ENCODE results near the gene GARIN5B.

GARIN5B gene

GRCh38 chr19:55377356-55378131 is 14.5 kb upstream of the GARIN5B start:
- H3K4me1 ChIP-seq (ENCODE audit: control insufficient read depth, insufficient read depth, low read length), result peaks cover 15% of the 10 kb centered on the region
- WGBS (ENCODE audit: insufficient coverage, insufficient read length), result no CpG with 5 or more reads among the region's 43 CpGs
- H3K27me3 ChIP-seq (ENCODE audit: control insufficient read depth, insufficient read depth, low read length), result no peaks in the 10 kb centered on the region
- no peak for DNase-seq (ENCODE audit: low read depth, low spot score)
- peak overlapping the region; percentile 4; the same call in 1 of the 2 replicates for H3K4me3 ChIP-seq (ENCODE audit: low read length)
- H3K27ac ChIP-seq (ENCODE audit: low read length), result no peak overlapping the region
- H3K36me3 ChIP-seq (ENCODE audit: control insufficient read depth, insufficient read depth, low read length), result no peaks in the 10 kb centered on the region
- H3K9me3 ChIP-seq (ENCODE audit: control insufficient read depth, insufficient read depth, low read length), result no peaks in the 10 kb centered on the region

DNA sequence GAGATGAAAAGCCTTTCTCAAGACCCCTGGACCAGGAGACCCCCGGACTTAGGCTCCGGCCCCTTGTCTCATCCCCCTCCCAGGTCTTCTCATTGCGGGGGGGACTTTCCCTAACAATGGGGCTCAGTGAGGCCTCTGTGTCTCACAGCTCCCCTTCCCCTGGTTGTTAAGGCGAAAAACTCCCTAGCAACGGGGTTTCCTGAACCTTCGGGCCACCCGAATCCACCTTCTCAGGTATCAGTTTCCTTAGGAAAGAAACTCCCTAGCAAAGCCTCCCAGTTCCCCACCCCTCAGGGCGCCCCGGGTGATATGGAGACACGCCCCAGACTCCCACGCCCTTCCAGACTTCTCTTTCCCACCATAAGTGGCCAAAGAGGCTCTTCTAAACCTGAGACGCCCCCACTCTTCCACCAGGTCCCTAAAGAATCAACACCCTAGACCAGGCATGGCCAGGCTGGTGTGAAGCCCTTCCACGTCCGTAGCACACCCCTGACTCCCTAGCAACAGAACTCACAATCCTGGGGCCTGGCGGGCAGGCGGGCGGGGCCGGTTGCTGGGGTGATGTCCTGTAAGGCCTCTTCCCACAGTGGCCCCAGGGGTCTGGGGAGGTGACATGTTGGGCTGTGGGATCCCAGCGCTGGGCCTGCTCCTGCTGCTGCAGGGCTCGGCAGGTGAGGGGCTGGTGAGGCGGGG is 13.3 kb upstream of the GARIN5B start, which contains the start of gene TMEM190:
Gene TMEM190 (plus strand): TSS at position 586 of the 693 bp plus-strand sequence. CDS start 28 bp downstream, at position 614.
- Histone ChIP-seq H3K27me3 (ENCODE audit: control insufficient read depth, insufficient read depth, low read length) (peaks cover 4% of the 10 kb centered on the region; the same call in 1 of the 2 replicates), H3K4me1 (ENCODE audit: control insufficient read depth, insufficient read depth, low read length) (peaks cover 15% of the 10 kb centered on the region), H3K27ac (ENCODE audit: low read length) (no peak within 1 kb of the TSS), H3K4me3 (ENCODE audit: low read length) (peak within 1 kb of the TSS; percentile 4; the same call in 1 of the 2 replicates), H3K36me3 (ENCODE audit: control insufficient read depth, insufficient read depth, low read length) (no peaks in the 10 kb centered on the region), H3K9me3 (ENCODE audit: control insufficient read depth, insufficient read depth, low read length) (no peaks in the 10 kb centered on the region)
- DNase-seq (ENCODE audit: low read depth, low spot score), result no peak
- WGBS (ENCODE audit: insufficient coverage, insufficient read length), result no CpG with 5 or more reads among the region's 21 CpGs

- no peak for DNase-seq (ENCODE audit: low read depth, low spot score)
- Histone ChIP-seq H3K27ac (ENCODE audit: low read length) (no peak overlapping the region), H3K36me3 (ENCODE audit: control insufficient read depth, insufficient read depth, low read length) (no peaks in the 10 kb centered on the region), H3K9me3 (ENCODE audit: control insufficient read depth, insufficient read depth, low read length) (no peaks in the 10 kb centered on the region), H3K4me1 (ENCODE audit: control insufficient read depth, insufficient read depth, low read length) (peaks cover 15% of the 10 kb centered on the region), H3K27me3 (ENCODE audit: control insufficient read depth, insufficient read depth, low read length) (peaks cover 12% of the 10 kb centered on the region; the same call in 1 of the 2 replicates), H3K4me3 (ENCODE audit: low read length) (no peak overlapping the region)
- WGBS (ENCODE audit: insufficient coverage, insufficient read length), result no CpG with 5 or more reads among the region's 31 CpGs
These were observed 11.1 kb upstream of the GARIN5B start for GRCh38 chr19:55373993-55374757.

DNA sequence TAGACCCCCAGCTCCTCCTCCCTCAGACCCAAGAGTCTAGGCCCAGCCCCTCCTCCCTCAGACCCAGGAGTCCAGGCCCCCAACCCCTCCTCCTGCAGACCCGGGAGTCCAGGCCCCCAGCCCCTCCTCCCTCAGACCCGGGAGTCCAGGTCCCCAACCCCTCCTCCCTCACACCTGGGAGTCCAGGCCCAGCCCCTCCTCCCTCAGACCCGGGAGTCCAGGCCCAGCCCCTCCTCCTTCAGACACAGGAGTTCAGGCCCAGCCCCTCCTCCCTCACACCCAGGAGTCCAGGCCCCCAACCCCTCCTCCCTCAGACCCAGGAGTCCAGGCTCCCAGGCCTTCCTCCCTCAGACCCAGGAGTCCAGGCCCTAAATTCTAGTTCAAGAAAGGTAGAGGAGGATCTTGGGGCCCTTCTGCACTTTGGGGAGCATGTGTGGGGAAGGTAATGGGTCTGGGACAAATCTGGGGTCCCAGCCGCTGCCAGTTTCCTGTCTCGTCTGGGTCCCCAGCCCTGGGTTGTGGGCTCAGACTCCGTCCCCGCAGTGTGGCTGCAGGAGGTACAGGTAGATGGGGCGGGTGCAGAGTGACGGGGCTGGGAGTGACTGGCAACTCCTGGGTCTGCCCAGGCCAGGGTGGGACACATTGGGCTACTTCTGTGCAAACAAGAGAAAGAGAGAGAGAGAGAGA is 10.4 kb upstream of the GARIN5B start:
- H3K27me3 ChIP-seq (ENCODE audit: control insufficient read depth, insufficient read depth, low read length), result peaks cover 12% of the 10 kb centered on the region; the same call in 1 of the 2 replicates
- H3K4me3 ChIP-seq (ENCODE audit: low read length), result no peak overlapping the region
- H3K36me3 ChIP-seq (ENCODE audit: control insufficient read depth, insufficient read depth, low read length), result no peaks in the 10 kb centered on the region
- H3K9me3 ChIP-seq (ENCODE audit: control insufficient read depth, insufficient read depth, low read length), result no peaks in the 10 kb centered on the region
- no peak for DNase-seq (ENCODE audit: low read depth, low spot score)
- WGBS (ENCODE audit: insufficient coverage, insufficient read length), result no CpG with 5 or more reads among the region's 9 CpGs
- no peak overlapping the region for H3K27ac ChIP-seq (ENCODE audit: low read length)
- H3K4me1 ChIP-seq (ENCODE audit: control insufficient read depth, insufficient read depth, low read length), result peaks cover 15% of the 10 kb centered on the region

DNA sequence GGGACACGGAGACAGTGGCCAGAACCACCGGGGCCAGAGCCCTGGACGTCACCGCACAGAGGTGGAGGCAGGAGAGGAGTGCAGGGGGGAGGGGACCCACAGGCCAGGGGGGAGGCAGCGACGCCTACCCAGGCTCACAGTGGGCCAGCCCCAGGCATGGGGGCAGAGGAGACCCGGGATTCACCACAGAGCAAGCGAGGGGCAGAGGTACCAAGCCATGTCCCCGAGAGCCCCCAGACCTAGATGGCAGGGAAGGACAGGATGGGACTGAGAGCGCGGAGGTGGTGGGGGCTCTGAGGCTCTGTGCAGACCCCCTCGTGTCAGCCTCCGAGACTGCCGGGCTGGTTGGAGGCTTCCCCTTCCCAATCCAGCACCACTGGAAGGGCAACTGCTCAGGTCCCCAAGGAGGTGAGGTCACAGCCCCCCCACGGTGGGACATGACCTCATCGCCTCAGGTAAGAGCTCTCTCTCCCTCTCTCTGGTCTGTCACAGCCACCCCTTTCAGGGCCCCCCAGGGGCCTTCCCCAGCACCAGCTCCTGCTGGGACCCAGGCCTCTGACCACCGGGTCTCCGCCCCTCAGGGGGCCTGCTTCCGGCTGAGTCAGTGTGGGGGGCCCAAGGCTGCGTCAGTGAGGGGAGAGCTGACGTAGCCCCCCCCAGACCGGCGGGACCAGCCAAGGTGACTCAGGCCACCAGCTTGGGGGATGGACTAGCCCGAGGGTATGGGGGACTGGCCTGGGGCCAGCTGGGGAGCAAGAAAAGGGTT is 9.4 kb upstream of the GARIN5B start:
- peaks cover 14% of the 10 kb centered on the region for H3K4me1 ChIP-seq (ENCODE audit: control insufficient read depth, insufficient read depth, low read length)
- no peaks in the 10 kb centered on the region for H3K9me3 ChIP-seq (ENCODE audit: control insufficient read depth, insufficient read depth, low read length)
- peaks cover 14% of the 10 kb centered on the region; the same call in 1 of the 2 replicates for H3K27me3 ChIP-seq (ENCODE audit: control insufficient read depth, insufficient read depth, low read length)
- no peak for DNase-seq (ENCODE audit: low read depth, low spot score)
- H3K27ac ChIP-seq (ENCODE audit: low read length), result no peak overlapping the region
- no CpG with 5 or more reads among the region's 24 CpGs for WGBS (ENCODE audit: insufficient coverage, insufficient read length)
- H3K36me3 ChIP-seq (ENCODE audit: control insufficient read depth, insufficient read depth, low read length), result no peaks in the 10 kb centered on the region
- no peak overlapping the region for H3K4me3 ChIP-seq (ENCODE audit: low read length)

- DNase-seq (ENCODE audit: low read depth, low spot score), result no peak
- Histone ChIP-seq H3K27me3 (ENCODE audit: control insufficient read depth, insufficient read depth, low read length) (peaks cover 14% of the 10 kb centered on the region; the same call in 1 of the 2 replicates), H3K9me3 (ENCODE audit: control insufficient read depth, insufficient read depth, low read length) (no peaks in the 10 kb centered on the region), H3K27ac (ENCODE audit: low read length) (no peak within 1 kb of the TSS), H3K4me1 (ENCODE audit: control insufficient read depth, insufficient read depth, low read length) (peaks cover 10% of the 10 kb centered on the region), H3K36me3 (ENCODE audit: control insufficient read depth, insufficient read depth, low read length) (no peaks in the 10 kb centered on the region), H3K4me3 (ENCODE audit: low read length) (peak within 1 kb of the TSS; percentile 46; the same call in 1 of the 2 replicates)
- no CpG with 5 or more reads among the region's 32 CpGs for WGBS (ENCODE audit: insufficient coverage, insufficient read length)
These were observed 7.4 kb upstream of the GARIN5B start, which contains the start of gene IL11 for GRCh38 chr19:55370305-55370988. TSS of gene IL11 (minus strand) at chr19:55370463. CDS start at chr19:55370310, 153 bp downstream.

- Histone ChIP-seq H3K9me3 (ENCODE audit: control insufficient read depth, insufficient read depth, low read length) (no peaks in the 10 kb centered on the region), H3K27me3 (ENCODE audit: control insufficient read depth, insufficient read depth, low read length) (peaks cover 14% of the 10 kb centered on the region; the same call in 1 of the 2 replicates), H3K4me1 (ENCODE audit: control insufficient read depth, insufficient read depth, low read length) (peaks cover 10% of the 10 kb centered on the region), H3K27ac (ENCODE audit: low read length) (no peak overlapping the region), H3K4me3 (ENCODE audit: low read length) (peak overlapping the region; percentile 46; the same call in 1 of the 2 replicates), H3K36me3 (ENCODE audit: control insufficient read depth, insufficient read depth, low read length) (no peaks in the 10 kb centered on the region)
- no peak for DNase-seq (ENCODE audit: low read depth, low spot score)
- no CpG with 5 or more reads among the region's 59 CpGs for WGBS (ENCODE audit: insufficient coverage, insufficient read length)
These were observed 6.7 kb upstream of the GARIN5B start for GRCh38 chr19:55369653-55370304.

DNA sequence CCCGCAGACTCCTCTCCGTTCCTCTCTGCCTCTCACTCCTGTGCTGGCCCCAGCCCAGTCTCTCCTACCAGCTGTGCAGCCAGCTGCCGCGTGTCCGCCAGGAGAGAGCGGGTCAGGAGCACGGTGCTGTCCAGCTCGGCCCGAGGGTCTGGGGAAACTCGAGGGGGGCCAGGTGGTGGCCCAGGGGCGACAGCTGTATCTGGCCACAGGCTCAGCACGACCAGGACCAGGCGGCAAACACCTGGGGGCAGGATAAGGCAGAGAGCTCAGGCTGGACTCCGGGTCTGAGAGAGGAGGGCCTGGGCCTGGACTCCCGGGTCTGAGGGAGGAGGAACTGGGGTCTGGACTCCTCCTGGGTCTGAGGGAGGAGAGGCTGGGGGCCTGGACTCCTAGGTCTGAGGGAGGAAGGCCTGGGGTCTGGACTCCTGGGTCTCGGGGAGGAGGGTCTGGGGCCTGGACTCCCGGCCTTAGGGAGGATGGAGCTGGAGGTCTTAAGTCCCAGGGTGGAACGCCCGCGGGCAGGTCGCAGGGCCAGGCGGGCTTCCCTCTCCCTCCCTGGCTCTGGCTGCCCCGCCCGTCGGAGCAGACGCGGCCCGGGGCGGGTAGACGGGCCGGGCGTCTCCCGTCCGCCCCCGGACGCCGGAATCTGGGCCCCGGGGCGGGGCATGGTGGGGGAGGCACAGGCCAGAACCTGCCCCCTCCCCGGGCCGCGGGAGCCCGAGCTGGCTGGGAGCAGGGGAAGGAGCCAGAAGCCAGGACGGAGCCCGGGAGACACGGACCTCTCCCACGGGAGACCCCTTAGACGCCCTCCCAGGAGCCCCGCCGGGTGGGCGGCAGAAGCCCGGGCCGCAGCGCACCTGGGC is 5.9 kb upstream of the GARIN5B start:
- Histone ChIP-seq H3K27me3 (ENCODE audit: control insufficient read depth, insufficient read depth, low read length) (peaks cover 14% of the 10 kb centered on the region; the same call in 1 of the 2 replicates), H3K36me3 (ENCODE audit: control insufficient read depth, insufficient read depth, low read length) (no peaks in the 10 kb centered on the region), H3K9me3 (ENCODE audit: control insufficient read depth, insufficient read depth, low read length) (no peaks in the 10 kb centered on the region), H3K4me1 (ENCODE audit: control insufficient read depth, insufficient read depth, low read length) (peaks cover 7% of the 10 kb centered on the region), H3K4me3 (ENCODE audit: low read length) (peak overlapping the region; percentile 32; the same call in 1 of the 2 replicates), H3K27ac (ENCODE audit: low read length) (no peak overlapping the region)
- no CpG with 5 or more reads among the region's 54 CpGs for WGBS (ENCODE audit: insufficient coverage, insufficient read length)
- no peak for DNase-seq (ENCODE audit: low read depth, low spot score)

Measured in iPS DF 6.9 (cell line).